ENCODE results near the gene TMEM54. TPM values are rescaled to one million over a fixed set of nuclear protein-coding genes. Genes with fewer than 3 reads are reported as not detected.

Gene TMEM54
- polyA plus RNA-seq (2011; rRNA removed) (19.1 and 34.9 TPM in 2 replicates), polyA minus RNA-seq (2011; rRNA and poly(A)+ RNA removed) (13.5 and 22.0 TPM in 2 replicates)

DNA sequence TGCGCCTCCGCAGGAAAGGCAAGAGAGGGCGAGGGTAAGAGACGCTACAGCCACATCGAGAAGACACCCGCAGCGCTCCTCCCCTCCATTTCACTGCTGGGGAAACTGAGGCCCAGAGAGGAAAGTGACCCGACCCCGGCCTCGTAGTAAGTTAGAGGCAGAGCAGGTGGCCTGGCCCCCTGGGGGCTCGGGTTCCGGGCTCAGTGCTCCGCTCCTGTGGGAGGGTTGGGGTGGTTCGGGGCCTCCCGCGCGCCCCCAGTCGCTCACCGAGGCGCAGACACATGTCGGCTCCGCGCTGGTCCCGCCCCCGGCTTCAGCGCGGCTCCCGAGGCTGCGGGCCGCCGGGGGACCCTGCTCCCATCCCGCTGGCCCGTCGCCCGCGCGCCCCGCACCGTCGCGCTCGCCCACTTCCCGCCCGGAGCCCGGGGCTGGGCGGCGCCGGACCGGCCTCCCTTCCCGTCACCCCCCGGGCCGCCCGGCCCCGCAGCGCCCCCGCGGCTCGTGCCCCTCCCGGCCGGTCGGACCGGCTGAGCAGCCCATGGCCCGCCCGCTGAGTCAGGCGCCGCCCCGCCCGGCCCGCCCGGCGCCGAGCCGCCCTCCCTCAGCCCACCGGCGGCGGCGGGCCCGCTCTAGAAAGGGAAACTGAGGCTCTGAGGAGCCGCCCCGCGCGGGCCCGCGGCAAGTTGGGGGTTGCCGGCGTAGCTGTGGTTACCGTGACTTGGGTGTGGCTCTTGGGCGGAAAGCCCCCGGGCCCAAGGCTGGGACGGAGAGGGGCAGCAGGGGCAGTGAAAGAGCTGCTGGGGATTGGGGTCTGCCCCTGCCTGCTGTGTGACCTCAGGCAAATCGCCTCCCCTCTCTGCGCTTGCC lies at the start of gene TMEM54:
Gene TMEM54 (minus strand): TSS at position 434 of the 867 bp plus-strand sequence. CDS start 151 bp downstream, at position 283.
- no peaks in the 10 kb centered on the region for H3K36me3 ChIP-seq (ENCODE audit: control insufficient read depth, insufficient read depth, low read length)
- H3K4me3 ChIP-seq (ENCODE audit: low read depth, low read length) = peak within 1 kb of the TSS; percentile 62
- no peak for DNase-seq (ENCODE audit: low read depth)
- ChIA-PET CTCF (no interaction called here), POLR2A (no interaction called here)
- no peak for TF ChIP-seq CTCF (IDR thresholded peaks at IDR 0.05; ENCODE audit: insufficient read depth, low read depth, low read length)
- no peaks in the 10 kb centered on the region; the same call in 1 of the 2 replicates for H3K27me3 ChIP-seq (ENCODE audit: control insufficient read depth, insufficient read depth, low read length)

GRCh38 chr1:32949519-32949918 lies 48.3 kb upstream of the TMEM54 start:
- ChIA-PET CTCF (interaction anchor here (2.3 kb wide), 1 partner anchor 57 kb away, joined by 9 read pairs; no protein-coding TSS in a partner anchor), POLR2A (no interaction called here)
- Histone ChIP-seq H3K4me3 (ENCODE audit: low read depth, low read length) (no peak overlapping the region), H3K27me3 (ENCODE audit: control insufficient read depth, insufficient read depth, low read length) (no peaks in the 10 kb centered on the region), H3K36me3 (ENCODE audit: control insufficient read depth, insufficient read depth, low read length) (peaks cover 3% of the 10 kb centered on the region)
- no peak for TF ChIP-seq CTCF (IDR thresholded peaks at IDR 0.05; ENCODE audit: insufficient read depth, low read depth, low read length)
- no peak for DNase-seq (ENCODE audit: low read depth)

DNA sequence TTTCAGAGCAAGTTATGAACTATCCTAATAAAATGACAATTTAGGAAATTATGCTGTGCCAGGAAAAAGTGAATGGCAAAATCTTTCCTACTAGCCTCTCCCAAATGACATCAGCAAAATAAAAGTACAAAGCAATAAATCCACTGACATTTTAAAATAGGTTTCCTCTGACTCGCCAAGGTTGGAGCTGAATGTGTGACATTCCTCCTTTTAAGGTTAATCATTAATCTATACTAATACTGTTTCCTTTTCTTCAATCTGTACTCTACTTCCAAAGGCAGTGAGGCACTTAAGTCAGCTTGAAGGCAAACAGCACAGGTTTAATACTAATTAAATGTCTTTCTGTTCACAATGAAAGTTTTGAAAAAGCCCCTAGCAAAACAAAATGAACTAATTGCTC lies 47.7 kb upstream of the TMEM54 start:
- ChIA-PET POLR2A (no interaction called here), CTCF (interaction anchor here (2.3 kb wide), 1 partner anchor 58 kb away, joined by 9 read pairs; no protein-coding TSS in a partner anchor)
- DNase-seq (ENCODE audit: low read depth) = no peak
- H3K36me3 ChIP-seq (ENCODE audit: control insufficient read depth, insufficient read depth, low read length) = peaks cover 3% of the 10 kb centered on the region
- TF ChIP-seq CTCF (IDR thresholded peaks at IDR 0.05; ENCODE audit: insufficient read depth, low read depth, low read length) = no peak
- H3K27me3 ChIP-seq (ENCODE audit: control insufficient read depth, insufficient read depth, low read length) = no peaks in the 10 kb centered on the region
- H3K4me3 ChIP-seq (ENCODE audit: low read depth, low read length) = no peak overlapping the region

DNA sequence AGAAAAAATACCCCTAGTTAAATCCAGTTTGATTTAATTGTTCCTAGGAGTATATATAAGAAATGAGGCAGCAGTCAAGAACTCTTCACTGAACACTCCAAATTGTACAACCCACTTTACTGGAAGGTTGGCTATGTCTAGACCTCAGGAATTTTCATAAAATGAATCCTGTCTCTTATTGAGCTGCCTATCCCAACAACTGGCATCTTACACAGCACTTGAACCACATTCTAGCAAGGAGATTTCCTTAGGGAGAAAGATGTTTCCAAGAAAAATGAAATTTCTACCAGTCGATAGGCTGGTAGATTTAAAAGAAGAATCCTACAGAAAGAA lies 47.2 kb upstream of the TMEM54 start:
- peaks cover 3% of the 10 kb centered on the region for H3K36me3 ChIP-seq (ENCODE audit: control insufficient read depth, insufficient read depth, low read length)

More for the DNA sequence above, 47.2 kb upstream of the TMEM54 start:
- ChIA-PET CTCF (interaction anchor here (2.3 kb wide), 1 partner anchor 58 kb away, joined by 9 read pairs; no protein-coding TSS in a partner anchor), POLR2A (no interaction called here)
- TF ChIP-seq CTCF (IDR thresholded peaks at IDR 0.05; ENCODE audit: insufficient read depth, low read depth, low read length) = no peak
- Histone ChIP-seq H3K4me3 (ENCODE audit: low read depth, low read length) (no peak overlapping the region), H3K27me3 (ENCODE audit: control insufficient read depth, insufficient read depth, low read length) (no peaks in the 10 kb centered on the region)
- no peak for DNase-seq (ENCODE audit: low read depth)

Measured in BJ (cell line).